IPS-11a (cell line): ENCODE results near the gene TLR10.
"Not testable (repeated sequence)": the region's sequence is repeated elsewhere in the genome, so short reads cannot be mapped to it uniquely, and the experiment has no call there.

Source experiments
- H3K4me3 ChIP-seq: one replicate; pipeline ENCODE4 v1.5.1; 2013; ENCODE audit warnings: low read depth, low read length, control low read depth

The TLR10 gene, protein sequence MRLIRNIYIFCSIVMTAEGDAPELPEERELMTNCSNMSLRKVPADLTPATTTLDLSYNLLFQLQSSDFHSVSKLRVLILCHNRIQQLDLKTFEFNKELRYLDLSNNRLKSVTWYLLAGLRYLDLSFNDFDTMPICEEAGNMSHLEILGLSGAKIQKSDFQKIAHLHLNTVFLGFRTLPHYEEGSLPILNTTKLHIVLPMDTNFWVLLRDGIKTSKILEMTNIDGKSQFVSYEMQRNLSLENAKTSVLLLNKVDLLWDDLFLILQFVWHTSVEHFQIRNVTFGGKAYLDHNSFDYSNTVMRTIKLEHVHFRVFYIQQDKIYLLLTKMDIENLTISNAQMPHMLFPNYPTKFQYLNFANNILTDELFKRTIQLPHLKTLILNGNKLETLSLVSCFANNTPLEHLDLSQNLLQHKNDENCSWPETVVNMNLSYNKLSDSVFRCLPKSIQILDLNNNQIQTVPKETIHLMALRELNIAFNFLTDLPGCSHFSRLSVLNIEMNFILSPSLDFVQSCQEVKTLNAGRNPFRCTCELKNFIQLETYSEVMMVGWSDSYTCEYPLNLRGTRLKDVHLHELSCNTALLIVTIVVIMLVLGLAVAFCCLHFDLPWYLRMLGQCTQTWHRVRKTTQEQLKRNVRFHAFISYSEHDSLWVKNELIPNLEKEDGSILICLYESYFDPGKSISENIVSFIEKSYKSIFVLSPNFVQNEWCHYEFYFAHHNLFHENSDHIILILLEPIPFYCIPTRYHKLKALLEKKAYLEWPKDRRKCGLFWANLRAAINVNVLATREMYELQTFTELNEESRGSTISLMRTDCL

DNA sequence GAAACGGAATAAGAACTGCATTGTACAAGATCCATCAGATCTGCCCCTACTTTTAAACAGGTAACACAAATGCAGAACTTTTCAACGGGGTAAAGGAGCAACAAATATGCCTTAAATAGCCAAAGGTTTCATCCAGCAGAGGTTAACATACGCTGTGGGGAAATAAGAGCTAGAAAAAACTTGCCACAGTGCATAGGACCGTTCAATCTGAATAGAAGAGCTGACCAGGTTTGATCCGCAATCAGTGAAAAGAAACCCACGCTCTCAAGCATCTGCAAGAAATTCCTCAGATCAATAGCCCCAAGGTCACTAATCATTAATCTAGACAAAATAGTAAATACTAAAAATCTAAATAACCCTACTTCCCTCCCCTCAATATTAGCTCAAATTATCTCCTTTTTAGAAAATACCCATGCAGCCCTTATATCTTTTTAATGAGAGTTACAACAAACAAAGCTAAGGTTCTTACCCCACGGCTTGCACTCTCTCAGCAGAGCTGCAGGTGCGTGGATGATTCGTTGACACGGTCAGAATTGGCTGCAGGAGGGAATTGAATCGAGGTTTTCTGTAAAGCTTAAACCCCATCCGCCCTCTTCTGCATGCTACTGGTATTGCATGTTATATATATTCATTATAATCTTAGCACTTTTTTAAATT is at the start of gene TLR10:
TLR10 (minus strand) TSS at position 539 of the 657 bp plus-strand sequence. CDS start 7,400 bp downstream, outside the sequence.
- H3K4me3 ChIP-seq: no peak within 1 kb of the TSS

DNA sequence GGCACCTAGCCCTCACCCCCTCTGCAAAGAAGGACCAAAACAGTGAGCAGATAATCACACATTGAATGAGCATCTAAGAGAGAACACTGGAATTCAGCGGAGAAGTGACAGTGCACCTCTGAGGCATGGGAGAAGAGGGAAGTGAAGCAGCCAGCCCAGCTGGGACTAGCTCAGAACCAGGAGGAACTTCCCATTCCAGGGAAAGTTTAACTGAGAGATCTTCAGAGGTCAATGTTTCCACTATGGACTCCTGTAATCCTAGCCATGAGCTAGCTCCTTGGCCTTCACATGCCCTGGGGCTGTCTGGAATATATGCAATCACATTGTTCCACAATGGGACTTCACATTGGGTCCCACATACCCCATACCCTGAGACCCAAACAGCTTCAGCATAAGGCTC is 49.4 kb upstream of the TLR10 start:
- H3K4me3 ChIP-seq: no peak overlapping the region

DNA sequence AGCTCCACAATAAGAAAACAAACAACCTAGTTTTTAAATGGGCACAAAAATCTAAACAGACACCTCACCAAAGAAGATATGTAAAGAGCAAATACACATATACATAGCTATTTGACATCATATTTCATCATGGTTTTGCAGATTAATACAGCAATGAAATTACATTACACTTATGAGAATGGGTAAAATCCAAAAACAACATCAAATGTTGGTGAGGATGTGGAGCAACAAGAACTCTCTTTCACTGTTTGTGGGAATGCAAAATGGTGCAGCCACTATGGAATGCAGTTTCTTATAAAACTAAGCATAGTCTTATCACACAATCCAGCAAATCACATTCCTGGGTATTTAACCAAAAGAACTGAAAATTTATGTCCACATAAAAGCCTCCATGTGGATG is 48.9 kb upstream of the TLR10 start:
- no peak overlapping the region for H3K4me3 ChIP-seq

GRCh38 chr4:38829237-38829636 is 46.4 kb upstream of the TLR10 start:
- no peak overlapping the region for H3K4me3 ChIP-seq

DNA sequence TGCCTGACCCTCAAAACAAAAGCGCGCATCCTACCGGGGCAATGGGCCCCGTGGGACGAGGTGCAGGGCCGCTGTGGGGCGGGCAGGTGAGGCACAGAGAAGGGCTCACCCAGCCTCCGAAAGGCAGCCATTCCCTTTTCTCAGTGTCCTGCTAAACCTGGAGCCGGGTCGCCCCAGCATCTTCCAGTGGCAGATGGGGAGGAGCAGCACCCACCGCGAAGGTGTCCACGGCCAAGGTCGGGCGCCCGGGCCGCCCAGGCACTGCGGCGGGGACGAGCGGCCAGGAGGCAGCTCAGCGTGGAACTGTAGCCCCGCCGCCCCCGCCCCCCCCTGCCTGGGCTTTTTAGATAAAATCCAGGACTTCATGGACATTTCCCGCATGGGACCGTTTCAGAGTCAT is 41.0 kb upstream of the TLR10 start:
- H3K4me3 ChIP-seq: no peak overlapping the region

GRCh38 chr4:38822748-38823303 is 40.0 kb upstream of the TLR10 start:
- no peak overlapping the region for H3K4me3 ChIP-seq

DNA sequence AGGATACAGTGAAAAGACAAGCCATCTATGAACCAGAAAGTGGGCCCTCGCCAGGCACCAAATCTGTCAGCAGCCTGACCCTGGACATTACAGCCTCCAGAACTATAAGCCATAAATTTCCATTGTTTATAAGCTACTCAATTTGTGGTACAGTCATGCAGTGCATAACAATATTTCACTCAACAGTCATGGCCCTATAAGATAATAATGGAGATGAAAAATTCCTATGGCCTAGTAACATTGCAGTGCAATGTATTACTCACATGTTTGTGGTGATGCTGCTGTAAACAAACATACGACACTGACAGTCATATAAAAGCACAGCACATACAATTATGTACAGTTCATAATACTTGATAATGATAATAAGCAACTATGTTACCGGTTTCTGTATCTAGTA is 38.9 kb upstream of the TLR10 start:
- H3K4me3 ChIP-seq: no peak overlapping the region

- H3K4me3 ChIP-seq: no peak overlapping the region
Observed at GRCh38 chr4:38820329-38821061, 37.7 kb upstream of the TLR10 start.

DNA sequence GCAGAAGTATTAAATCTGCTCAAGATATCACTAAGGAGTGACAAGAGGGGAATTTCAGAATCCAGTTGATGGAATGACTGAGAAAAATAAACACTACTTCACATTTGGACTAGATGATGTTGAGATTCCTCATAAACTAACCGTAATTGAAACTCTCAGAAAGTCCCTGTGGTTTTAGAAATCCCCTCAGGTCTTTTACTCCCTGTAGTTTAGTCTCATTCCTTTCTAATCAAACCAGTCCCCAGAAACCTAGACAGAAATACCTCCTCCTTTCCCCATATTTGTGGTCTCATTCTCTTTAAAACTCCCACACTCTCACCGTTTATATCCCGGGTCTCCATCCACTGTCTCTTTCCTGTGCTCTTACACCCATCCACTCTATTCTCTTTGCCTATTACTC is 36.8 kb upstream of the TLR10 start:
- no peak overlapping the region for H3K4me3 ChIP-seq

DNA sequence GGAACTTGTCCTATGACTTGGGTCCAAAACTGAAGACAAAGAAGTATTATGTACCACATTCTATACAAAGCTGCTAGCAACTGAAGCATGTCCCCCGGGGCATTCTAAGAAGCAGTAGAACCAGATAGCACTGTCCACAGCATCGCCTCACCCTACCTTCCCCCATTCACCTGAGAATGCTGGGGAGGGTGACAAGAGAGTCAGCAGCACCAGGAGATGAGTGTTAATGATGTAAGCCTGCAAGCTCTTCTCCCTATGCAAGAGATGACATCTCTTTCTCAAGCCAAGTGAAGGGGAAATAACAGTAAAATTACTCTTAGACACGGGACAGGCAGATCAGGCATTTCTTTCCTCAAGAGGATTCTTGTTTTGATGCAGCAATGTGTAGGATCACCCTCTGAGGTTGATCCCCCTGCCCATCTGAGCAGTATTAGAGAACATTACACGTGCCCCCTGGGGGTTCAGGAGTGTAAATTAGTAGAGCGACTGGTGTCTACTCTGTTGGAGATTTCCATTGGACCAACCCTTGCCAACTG is 35.7 kb upstream of the TLR10 start:
- no peak overlapping the region for H3K4me3 ChIP-seq

DNA sequence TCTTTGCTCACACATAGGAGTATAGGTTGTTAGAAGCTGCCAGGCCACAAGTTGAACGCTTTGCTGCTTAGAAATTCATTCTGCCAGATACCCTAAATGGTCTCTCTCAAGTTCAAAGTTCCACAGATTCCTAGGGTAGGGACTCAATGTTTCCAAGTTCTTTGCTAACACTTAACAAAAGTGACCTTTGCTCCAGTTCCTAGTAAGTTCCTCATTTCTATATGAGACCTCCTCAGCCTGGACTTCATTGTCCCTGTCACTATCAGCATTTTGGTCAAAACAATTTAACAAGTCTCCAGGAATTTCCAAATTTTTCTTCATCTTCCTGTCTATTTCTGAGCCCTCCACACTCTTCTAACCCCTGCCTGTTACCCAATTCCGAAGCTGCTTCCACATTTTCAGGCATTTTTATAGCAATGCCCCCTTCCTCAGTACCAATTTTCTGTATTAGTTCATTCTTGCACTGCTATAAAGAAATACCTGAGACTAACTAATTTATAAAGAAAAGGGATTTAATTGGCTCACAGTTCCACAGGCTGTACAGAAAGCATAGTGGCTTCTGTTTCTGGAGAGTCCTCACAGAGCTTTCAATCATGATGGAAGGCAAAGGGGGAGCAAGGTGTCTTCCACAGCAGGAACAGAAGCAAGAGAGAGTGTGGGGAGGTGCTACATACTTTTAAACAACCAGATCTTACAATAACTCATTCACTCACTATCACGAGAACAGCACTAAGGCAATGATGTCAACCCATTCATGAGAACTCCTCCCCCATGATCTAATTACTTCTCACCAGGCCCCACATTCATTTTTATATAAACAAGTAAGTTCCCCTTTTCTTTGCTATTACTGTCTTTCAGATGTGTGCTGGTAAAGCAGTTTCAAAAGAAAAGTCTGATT is 33.3 kb upstream of the TLR10 start:
- no peak overlapping the region for H3K4me3 ChIP-seq

DNA sequence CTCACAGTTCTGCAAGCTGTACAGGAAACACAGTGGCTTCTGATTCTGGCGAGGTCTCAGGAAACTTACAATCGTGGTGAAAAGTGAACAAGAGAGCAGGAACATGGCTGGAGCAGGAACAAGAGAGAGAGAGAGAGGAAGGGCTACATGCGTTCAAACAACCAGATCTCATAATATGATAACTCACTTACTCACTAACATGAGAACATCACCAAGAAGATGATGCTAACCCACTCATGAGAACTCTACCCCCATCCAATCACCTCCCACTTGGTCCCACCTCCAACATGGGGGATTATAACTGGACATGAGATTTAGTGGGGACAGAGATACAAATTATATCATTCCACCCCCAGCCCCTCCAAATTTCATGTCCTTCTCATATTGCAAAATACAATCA is 31.6 kb upstream of the TLR10 start:
- H3K4me3 ChIP-seq: no peak overlapping the region

DNA sequence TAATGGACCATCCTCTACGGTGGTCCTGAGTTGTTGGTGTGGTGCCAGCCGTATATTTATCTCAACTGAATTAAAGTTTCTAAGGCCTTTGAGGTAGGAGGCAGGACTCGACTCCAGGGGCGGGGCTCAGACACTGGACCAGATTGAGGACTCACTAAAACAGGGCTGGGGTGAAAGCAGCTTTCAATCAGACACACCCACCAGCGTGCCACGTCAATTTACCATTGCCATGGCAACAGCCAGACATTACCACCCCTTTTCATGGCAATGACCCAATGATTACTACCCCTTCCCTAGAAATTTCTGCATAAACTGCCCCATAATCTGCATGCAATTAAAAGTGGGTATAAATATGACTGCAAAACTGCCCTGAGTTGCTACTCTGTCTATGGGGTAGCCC is 28.5 kb upstream of the TLR10 start:
- H3K4me3 ChIP-seq: no peak overlapping the region

GRCh38 chr4:38807462-38807861 is 24.7 kb upstream of the TLR10 start:
- not testable (repeated sequence) for H3K4me3 ChIP-seq

DNA sequence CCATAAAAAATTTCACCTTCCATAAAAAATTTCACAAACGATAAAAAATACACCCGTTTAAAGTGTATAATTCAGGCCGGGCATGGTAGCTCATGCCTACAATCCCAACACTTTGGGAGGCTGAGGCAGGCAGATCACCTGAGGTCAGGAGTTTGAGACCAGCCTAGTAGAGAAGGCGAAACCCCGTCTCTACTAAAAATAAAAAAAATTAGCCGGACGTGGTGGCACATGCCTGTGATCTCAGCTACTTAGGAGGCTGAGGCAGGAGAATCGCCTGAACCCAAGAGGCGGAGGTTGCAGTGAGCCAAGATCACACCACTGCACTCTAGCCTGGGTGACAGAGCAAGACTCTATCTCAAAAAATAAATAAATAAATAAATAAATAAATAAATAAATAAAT is 23.5 kb upstream of the TLR10 start:
- H3K4me3 ChIP-seq: not testable (repeated sequence)

- no peak overlapping the region for H3K4me3 ChIP-seq
Observed at GRCh38 chr4:38805530-38806145, 22.8 kb upstream of the TLR10 start.

GRCh38 chr4:38804654-38805295 is 22.0 kb upstream of the TLR10 start, which contains the start of gene TLR1:
Gene TLR1 (minus strand): TSS chr4:38804791. CDS start chr4:38798831, 5,960 bp downstream.
- no peak within 1 kb of the TSS for H3K4me3 ChIP-seq
